Femur (tissue), 1 donor: ENCODE measurements around the gene ARID4B.
"Not testable (repeated sequence)": the region's sequence is repeated elsewhere in the genome, so short reads cannot be mapped to it uniquely, and the experiment has no call there.

Source experiments
- DNase-seq: peaks from one replicate; pipeline ENCODE4 v3.0.0-alpha.2; 2017

Gene ARID4B, protein sequence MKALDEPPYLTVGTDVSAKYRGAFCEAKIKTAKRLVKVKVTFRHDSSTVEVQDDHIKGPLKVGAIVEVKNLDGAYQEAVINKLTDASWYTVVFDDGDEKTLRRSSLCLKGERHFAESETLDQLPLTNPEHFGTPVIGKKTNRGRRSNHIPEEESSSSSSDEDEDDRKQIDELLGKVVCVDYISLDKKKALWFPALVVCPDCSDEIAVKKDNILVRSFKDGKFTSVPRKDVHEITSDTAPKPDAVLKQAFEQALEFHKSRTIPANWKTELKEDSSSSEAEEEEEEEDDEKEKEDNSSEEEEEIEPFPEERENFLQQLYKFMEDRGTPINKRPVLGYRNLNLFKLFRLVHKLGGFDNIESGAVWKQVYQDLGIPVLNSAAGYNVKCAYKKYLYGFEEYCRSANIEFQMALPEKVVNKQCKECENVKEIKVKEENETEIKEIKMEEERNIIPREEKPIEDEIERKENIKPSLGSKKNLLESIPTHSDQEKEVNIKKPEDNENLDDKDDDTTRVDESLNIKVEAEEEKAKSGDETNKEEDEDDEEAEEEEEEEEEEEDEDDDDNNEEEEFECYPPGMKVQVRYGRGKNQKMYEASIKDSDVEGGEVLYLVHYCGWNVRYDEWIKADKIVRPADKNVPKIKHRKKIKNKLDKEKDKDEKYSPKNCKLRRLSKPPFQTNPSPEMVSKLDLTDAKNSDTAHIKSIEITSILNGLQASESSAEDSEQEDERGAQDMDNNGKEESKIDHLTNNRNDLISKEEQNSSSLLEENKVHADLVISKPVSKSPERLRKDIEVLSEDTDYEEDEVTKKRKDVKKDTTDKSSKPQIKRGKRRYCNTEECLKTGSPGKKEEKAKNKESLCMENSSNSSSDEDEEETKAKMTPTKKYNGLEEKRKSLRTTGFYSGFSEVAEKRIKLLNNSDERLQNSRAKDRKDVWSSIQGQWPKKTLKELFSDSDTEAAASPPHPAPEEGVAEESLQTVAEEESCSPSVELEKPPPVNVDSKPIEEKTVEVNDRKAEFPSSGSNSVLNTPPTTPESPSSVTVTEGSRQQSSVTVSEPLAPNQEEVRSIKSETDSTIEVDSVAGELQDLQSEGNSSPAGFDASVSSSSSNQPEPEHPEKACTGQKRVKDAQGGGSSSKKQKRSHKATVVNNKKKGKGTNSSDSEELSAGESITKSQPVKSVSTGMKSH (N-terminal part only)

DNA sequence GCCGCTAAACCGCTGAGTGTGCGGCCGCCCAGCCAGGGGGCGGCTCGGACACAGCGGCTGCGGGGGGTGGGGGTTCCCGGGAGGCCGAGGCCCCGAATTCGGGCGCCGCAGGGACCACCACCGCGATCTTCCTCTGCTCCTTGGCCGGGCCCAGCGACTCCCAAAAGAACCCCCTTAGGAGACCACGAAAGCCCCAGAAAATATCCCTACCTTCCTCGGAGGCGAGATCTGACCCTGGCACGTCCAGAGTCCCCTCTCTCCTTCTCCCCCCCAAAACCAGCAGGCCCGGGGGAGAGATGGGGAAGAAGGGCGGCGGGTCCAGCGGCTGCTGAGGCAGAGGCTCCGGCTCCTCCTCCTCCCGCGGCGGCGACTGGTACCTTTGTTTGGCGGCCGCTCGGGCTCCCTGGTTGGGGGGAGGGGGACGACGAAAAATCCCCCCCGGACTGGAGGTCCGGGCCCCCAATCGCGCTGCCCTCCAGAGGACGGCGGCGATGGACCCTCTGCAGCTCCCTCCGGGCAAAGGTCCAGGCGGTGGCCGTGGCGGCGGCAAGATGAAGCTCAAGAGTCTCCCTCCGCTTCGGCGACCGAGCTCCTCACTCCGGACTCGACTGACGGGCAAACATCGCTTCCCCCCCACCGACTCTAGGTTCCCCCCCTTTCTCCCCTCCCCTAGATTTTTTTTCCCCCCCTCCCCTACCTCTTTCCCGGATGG lies at the start of gene ARID4B:
ARID4B (minus strand) TSS at position 621 of the 712 bp plus-strand sequence. CDS start 1,260 bp downstream, outside the sequence.
- no peak for DNase-seq

DNA sequence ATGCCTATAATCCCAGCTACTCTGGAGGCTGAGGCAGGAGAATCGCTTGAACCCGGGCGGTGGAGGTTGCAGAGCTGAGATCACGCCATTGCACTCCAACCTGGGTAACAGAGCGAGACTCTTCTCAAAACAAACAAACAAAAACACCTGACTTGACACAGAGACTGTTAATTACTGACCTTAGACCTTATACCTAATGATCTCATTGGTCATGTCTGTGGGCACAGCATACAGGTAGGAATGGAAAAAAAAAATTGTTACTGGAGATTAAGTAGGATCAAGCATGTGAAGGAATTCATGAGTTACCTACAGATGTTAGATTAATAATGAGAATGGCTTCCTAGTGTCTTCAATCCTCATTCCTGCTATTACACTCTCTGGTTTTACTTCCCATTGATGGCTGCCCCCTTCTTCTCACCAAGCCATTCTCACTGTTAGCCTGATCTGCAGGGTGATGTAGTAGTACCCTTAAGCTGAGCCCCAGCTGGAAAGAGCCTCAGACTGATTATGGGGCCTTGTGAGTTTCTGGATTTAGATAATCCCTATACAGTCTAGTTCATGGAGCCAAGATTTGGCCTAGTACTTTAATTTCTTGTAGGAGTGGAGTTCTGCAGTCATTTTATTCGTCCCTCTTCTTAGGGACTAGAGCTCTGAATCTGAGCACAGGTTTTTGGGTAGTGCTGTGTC lies 48.1 kb upstream of the ARID4B start:
- DNase-seq, result no peak

DNA sequence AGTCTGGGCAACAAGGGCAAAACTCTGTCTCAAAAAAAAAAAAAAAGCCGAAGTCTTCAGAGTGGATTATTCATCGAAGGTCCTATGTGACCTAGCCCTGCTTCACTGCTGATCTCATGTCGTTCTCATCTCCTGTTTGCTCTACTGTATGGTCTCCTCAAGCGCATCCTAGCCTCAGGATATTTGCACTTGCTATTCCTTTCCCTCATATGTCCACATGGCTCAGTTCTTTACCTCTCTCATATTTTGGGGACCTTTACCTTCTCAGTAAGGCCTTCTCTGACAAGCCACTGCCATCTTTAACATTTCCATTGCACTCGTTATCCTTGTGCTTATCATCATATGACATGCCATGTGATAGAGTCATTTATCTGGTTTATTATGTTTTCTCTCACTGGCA lies 41.8 kb upstream of the ARID4B start:
- no peak for DNase-seq

DNA sequence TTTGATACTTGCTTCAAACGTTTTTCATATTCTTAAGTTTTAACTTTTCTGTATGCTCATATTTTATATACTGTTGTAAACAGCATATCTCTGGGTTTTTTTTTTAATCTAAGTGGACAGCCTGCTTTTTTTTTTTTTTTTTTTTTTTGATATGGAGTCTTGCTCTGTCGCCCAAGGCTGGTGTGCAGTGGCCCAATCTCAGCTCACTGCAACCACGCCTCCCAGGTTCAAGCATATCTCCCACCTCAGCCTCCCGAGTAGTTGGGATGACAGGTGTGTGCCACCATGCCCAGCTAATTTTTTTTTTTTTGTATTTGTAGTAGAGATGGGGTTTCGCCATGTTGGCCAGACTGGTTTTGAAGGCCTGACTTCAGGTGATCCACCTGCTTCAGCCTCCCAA lies 40.4 kb upstream of the ARID4B start:
- no peak for DNase-seq

DNA sequence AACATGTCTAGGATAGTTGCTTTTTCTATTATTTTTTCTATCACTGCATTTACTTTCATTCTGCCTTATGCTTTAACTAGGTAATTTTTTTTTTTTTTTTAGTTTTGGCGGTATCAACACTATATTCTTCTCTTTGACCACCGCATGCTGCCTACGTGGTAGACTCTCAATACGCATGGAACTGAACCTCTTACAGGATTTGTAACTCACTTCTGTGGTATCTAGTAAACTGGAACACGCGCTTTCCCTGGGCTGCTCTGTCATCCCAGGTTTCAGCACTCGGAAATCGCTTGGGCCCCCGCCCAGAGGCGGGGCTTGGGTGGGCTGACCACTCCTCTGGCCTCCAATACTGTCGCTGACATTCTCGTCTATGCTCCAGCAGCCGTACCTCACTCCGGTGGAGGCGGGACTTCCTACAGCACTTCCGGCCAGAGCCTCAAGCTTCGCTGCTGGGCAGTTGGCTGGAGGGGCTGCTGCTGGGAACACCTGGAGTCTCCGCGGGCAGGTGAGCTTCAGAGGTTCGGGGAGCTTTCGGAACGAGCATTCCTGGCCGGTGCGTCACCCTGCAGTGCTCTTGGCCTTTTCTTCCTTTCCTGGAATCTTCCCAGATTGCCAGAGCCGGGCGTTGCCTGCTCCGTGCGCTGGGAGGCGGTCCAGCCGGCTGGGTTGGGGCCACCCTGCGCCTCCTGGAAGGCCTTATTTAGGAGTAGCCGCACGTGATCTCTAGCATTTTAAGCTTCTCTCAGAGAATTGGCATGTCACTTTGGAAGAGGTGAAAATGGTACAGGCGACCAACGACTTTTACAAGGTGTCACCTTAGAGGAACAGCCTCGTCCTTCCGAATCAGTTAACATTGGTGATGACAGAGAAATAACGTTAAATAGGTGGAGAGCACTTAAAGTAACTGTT lies 39.3 kb upstream of the ARID4B start, which contains the start of gene TBCE:
TBCE (plus strand) TSS at position 428 of the 909 bp plus-strand sequence. CDS start 12,623 bp downstream, outside the sequence.
- peak; percentile 98 for DNase-seq

DNA sequence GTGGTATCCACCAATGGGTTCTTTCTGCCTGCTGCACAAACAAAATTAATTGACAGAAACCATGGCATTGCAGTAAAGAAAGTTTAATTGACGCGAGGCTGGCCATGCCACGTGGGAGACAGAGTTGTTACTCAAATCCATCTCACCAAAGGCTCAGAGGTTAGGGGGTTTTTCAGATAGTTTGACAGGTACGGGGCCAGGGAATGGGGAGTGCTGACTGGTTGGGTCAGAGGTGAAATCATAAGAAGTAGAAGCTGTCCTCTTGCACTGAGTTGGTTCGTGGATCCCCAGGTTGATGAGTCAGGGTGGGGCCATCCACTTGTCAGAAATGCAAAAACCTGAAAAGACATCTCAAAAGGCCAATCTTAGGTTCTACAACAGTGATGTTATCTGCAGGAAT lies 38.3 kb upstream of the ARID4B start:
- DNase-seq, result no peak

DNA sequence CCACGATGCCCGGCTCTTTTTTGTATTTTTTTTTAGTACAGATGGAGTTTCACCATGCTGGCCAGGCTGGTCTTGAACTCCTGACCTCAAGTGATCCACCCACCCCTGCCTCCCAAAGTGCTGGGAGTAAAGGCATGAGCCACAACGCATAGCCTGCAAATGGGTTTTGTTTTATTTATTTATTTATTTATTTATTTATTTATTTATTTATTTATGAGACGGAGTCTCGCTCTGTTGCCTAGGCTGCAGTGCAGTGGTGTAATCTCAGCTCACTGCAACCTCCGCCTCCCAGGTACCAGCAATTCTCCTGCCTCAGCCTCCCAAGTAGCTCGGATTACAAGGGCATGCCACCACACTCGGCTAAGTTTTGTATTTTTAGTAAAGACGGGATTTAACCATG lies 36.2 kb upstream of the ARID4B start:
- DNase-seq, result not testable (repeated sequence)

DNA sequence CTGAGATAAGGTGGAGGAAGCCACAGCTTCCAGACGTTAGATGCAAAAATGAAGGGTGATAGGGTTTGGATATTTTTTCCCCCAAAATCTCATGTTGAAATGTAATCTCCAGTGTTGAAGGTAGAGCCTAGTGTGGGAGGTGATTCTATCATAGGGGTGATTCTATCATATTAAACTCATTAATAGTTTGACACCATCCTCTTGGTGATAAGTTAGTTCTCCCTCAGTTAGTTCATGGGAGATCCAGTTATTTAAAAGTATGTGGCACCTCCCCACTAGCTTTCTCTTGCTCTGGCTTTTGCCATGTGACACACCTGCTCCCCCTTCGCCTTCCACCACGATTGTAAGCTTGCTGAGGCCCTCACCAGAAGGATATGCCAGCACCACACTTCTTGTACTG lies 30.9 kb upstream of the ARID4B start:
- DNase-seq, result no peak

DNA sequence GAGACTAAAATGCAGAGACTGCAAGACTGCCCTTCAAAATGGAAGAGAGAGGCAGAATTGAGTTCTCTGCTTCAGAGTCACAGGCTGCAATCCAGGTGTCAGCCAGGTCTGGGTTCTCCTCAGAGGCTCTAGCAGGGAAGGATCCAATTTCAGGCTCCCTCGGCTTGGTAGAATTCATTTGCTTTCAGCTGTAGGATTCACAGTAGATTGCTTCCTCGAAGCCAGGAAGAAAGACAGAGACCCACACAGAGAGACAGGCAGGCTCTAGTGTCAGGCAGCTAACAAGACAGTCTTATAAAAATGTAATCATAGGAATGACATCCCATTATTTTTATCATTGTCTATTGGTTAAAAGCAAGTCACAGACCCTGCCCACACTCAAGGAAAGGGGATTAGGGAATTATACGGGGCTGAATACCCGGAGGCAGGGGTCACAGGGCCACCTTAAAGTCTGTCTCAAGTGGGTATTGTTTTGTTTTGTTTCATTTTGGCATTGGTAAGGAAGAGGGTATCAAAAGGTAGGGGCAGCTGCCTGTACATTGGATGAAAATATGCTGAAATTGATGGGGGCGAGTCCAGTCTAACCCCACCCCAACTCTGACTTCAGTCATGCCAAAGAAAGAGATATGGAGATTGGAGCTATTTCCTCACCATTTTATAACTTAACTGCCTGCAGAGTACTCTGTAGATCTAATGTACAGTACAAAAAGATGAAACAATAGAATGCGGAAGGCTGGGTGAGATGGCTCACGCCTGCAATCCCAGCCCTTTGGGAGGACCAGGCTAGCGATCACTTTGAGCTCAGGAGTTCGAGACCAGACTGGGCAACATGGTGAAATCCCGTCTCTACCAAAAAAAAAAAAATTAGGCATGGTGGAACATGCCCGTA lies 29.8 kb upstream of the ARID4B start:
- no peak for DNase-seq

DNA sequence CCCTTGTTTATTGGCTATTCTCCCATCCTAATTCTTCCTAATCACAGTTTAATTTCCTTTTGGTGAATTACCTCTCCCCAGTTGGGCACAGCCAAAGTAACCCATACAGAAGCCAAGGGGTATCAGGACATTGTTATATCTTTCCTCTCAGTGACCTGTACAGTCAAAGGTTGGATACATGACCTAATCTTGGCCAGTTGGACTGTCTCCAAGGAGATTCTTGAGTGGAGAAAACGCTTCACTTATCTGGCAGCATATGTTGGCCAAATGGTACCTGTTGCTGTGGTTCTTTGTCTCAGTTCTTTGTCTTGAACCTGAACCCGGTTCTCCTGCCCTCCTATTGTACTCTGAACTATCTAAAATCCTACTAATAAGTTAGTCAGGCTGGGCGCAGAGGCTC lies 23.9 kb upstream of the ARID4B start:
- no peak for DNase-seq

DNA sequence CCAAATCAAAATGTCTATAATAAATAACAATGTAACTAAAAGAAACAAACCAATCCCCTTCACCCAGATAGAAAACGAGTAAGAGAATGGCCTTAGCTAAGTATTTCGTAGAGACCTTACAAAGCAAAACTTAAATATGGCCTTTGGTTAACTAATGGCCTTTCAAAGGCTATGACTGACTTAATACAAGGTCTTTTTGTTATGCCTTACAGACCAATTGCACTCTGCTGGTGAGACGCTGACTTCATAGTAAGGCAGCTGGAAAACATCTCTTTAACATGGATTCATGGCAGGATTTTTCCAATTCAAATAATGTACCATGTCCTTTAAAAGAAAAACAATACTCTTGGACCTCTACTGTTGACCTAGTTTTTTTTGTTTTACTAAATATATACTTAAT lies 23.5 kb upstream of the ARID4B start:
- DNase-seq, result no peak

DNA sequence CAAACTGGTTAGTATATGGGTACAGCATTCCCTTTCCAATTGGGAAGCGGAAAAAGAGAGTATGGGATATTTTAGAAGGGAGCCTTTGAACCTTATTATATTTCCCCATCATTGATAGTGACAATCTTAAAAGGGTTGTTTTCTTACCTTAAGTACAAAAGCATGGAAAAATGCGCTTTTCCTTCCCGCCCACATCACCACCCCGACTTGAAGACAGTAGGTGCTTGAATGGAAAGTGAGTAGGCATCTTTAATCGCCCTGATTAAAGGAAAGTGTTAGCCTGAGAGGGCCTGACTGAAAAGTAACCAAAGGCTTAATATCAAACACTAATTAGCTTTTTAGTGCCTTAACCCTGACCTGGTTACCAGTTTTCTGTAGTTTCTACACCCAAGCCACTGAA lies 15.7 kb upstream of the ARID4B start:
- no peak for DNase-seq

DNA sequence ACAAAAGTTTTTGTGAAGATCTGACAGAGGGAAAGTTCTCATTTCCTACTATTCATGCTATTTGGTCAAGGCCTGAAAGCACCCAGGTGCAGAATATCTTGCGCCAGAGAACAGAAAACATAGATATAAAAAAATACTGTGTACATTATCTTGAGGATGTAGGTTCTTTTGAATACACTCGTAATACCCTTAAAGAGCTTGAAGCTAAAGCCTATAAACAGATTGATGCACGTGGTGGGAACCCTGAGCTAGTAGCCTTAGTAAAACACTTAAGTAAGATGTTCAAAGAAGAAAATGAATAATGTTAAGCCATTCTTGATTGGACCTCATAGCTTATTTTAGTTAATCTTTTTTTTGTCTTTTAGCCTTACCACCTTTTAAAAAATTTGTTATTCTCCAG lies 14.5 kb upstream of the ARID4B start:
- no peak for DNase-seq

DNA sequence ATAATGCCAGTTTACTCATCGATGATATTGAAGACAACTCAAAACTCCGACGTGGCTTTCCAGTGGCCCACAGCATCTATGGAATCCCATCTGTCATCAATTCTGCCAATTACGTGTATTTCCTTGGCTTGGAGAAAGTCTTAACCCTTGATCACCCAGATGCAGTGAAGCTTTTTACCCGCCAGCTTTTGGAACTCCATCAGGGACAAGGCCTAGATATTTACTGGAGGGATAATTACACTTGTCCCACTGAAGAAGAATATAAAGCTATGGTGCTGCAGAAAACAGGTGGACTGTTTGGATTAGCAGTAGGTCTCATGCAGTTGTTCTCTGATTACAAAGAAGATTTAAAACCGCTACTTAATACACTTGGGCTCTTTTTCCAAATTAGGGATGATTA lies 14.1 kb upstream of the ARID4B start:
- DNase-seq, result no peak

DNA sequence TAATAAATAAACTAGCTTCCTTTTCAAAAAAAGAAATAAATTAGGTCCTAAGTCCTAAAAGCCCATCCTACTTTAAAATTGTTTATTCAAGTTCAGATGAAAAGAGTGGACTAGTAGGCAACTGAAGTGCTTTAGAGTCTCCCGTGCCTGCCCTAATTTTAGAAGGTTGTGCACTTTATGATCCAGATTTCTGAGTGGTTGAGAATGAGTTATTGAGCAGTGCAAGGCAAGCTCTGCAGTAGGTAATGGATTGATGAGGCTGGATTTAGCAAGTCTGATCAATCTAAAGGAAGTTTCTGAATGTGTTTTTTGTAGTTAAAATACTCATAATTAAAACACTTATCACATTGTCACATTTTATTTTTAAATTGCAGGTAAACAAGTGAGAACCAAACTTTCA lies 13.4 kb upstream of the ARID4B start:
- DNase-seq, result no peak

DNA sequence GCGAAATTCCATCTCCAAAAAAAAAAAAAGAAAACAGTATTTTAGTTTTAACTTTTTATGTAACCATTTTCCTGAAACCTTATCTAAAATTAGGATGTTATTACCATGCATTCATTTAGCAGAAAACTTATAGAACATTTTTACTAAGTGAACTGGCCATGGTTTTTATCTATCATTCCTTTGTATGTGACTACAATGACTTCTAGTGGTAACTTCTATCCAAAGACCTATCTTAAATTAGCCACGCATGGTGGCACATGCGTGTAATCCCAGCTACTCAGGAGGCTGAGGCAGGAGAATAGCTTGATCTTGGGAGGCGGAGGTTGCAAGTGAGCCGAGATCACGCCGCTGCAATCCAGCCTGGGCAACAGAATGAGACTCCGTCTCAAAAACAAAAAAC lies 11.8 kb upstream of the ARID4B start:
- no peak for DNase-seq

DNA sequence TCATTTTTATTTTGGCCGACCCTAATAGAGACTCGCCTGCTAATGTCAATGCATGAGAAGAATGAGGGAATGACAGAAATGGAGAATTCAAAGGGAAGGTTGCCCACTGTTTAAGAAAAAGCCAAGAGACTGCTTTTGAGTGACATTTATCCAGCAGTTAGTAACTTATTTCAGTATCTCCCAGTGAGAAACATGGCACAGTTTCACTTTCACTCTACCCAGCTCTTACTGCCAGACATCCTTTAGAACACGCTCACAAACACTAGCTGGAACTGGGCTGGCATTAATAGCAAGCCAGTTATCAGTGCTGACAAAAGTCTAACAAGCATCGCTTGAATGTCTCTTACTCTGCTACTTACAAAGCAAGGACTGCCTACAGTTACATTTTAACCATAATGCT lies 8.9 kb upstream of the ARID4B start:
- DNase-seq, result no peak

DNA sequence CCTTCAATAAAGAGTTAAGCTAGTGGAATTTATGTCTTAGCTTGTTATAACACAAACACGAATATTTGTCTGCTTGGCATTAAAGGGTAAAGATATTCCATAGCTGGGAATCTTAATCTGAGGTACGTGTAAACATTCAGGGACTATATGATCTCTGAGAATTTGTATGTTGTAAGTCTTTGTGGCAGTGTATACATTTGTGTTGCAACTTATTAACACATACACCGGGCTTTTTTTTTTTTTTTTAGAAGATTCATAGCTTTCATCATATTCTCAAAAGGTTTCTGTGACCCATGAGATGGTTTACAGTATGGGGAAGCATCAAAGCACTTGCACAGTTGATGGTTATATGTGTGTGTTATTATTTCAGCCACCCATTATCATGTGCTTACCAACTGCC lies 3.4 kb upstream of the ARID4B start:
- DNase-seq, result no peak

DNA sequence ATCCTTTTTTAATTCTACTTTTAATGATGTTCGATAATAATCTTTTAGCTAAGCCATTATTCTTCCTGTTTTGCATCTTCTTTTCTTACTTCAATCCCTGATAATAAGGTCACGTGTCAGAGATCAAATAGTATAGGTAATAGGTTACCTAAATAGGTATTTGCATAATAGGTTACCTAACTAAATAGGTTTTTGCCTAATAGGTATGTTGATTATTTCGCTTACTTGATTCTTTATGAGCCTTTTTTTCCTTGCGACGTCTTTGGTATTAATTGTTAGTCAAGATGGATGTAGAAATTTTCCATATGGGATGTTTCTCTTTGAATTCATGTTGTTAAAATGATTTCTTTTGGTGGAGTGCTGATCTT lies 2.9 kb upstream of the ARID4B start:
- no peak for DNase-seq
